Gastroesophageal sphincter (tissue), 4 donors: ENCODE results near the gene PCDHGB3. TPM values are rescaled to one million over a fixed set of nuclear protein-coding genes. Genes with fewer than 3 reads are reported as not detected.
"Not testable (repeated sequence)": the region's sequence is repeated elsewhere in the genome, so short reads cannot be mapped to it uniquely, and the experiment has no call there.

Experiments
- ATAC-seq: fragments of 150-250 bp; one replicate; pipeline ENCODE4 v1.9.1; 2016; ENCODE audit warnings: mild to moderate bottlenecking, moderate library complexity
- H3K27ac ChIP-seq, 4 donors: fragments of 200-600 bp; sonication (generic) in 3 of 4; 1 replicate in 3 of 4; 2 replicates in 1 of 4; pipeline ENCODE4 v1.5.1; 2016 to 2019
- H3K27me3 ChIP-seq: fragments of 200-600 bp; sonication (generic); one replicate; pipeline ENCODE4 v1.5.1; 2019
- H3K36me3 ChIP-seq, 2 donors: fragments of 200-600 bp; sonication (generic); one replicate each; pipeline ENCODE4 v1.5.1; 2019; ENCODE audit warnings: control low read depth in 1 of 2
- H3K4me1 ChIP-seq, 3 donors: fragments of 200-600 bp; sonication (generic); 1 replicate in 2 of 3; 2 replicates in 1 of 3; pipeline ENCODE4 v1.5.1; 2016 to 2019; ENCODE audit warnings: control low read depth in 2 of 3
- H3K4me3 ChIP-seq, 2 donors: fragments of 200-600 bp; sonication (generic); one replicate each; pipeline ENCODE4 v1.5.1; 2019; ENCODE audit warnings: mild to moderate bottlenecking in 1 of 2, moderate library complexity in 1 of 2
- H3K9me3 ChIP-seq, 3 donors: fragments of 200-600 bp; sonication (generic); one replicate each; pipeline ENCODE4 v1.5.1; 2017 to 2019; ENCODE audit warnings: control low read depth in 2 of 3
- CTCF ChIP-seq, 4 experiments: fragments of 200-600 bp in 2 of 4; fragments of 450-650 bp in 2 of 4; sonication (generic) in 1 of 4; IDR thresholded peaks; one replicate each; pipeline ENCODE4 v1.5.1; 2017 to 2019; ENCODE audit warnings: antibody characterized with exemption in 4 of 4, mild to moderate bottlenecking in 2 of 4, moderate library complexity in 2 of 4
- EP300 ChIP-seq: sonication (generic); formaldehyde crosslinking; IDR thresholded peaks from one replicate; pipeline ENCODE4 v1.6.1; 2017; ENCODE audit warnings: antibody characterized with exemption, mild to moderate bottlenecking
- POLR2A ChIP-seq, 2 donors: fragments of 450-650 bp; IDR thresholded peaks; one replicate each; pipeline ENCODE4 v1.6.1; 2017; ENCODE audit warnings: antibody characterized with exemption in 2 of 2, mild to moderate bottlenecking in 2 of 2, moderate library complexity in 1 of 2
- POLR2AphosphoS5 ChIP-seq: sonication (generic); formaldehyde crosslinking; IDR thresholded peaks from one replicate; pipeline ENCODE4 v1.6.1; 2017; ENCODE audit warnings: antibody characterized with exemption
- WGBS, 2 donors: methylation state at CpG; one replicate each; pipeline ENCODE4 v1.1.5; 2018; ENCODE audit warnings: low coverage in 1 of 2; 5-methylcytosine and 5-hydroxymethylcytosine counted together
- total RNA-seq, 4 donors: library from RNA; depleted of rRNA; stranded (reverse); fragments of >200 nt; gene quantifications; one replicate each; pipeline ENCODE4 v1.1.0, GENCODE V29; 2016

The PCDHGB3 gene
- total RNA-seq, 4 donors from 2014 or later: 1.5 to 10.0 (median 4.7) TPM

GRCh38 chr5:141371572-141372475, 1.8 kb downstream of the PCDHGB3 start:
- no peak for ATAC-seq
- 27 to 34% methylated on average over 12 to 20 of the region's 69 CpGs for WGBS, 2 donors
- peaks cover 3 to 100% (median 6%) of the 10 kb centered on the region in 3 donors for H3K9me3 ChIP-seq
- no peak overlapping the region for H3K4me3 ChIP-seq
- peaks cover 10% of the 10 kb centered on the region for H3K27me3 ChIP-seq
- H3K27ac ChIP-seq: no peak overlapping the region
- no peaks in the 10 kb centered on the region for H3K36me3 ChIP-seq
- TF ChIP-seq POLR2A (IDR thresholded peaks at IDR 0.05) (no peak), CTCF (IDR thresholded peaks at IDR 0.05) (no peak), POLR2AphosphoS5 (no peak), EP300 (no peak)
- no peaks in the 10 kb centered on the region for H3K4me1 ChIP-seq

GRCh38 chr5:141373673-141374317, 3.8 kb downstream of the PCDHGB3 start, which contains the start of gene PCDHGA6:
Gene PCDHGA6, plus strand, starts transcription at chr5:141373891. Its CDS starts 193 bp downstream, at chr5:141374084.
- TF ChIP-seq POLR2AphosphoS5 (no peak), CTCF (IDR thresholded peaks at IDR 0.05) (peak in 3 of 4 experiments; percentile 15 to 40 (median 33)), EP300 (no peak), POLR2A (IDR thresholded peaks at IDR 0.05) (no peak)
- Histone ChIP-seq H3K27ac (peak within 1 kb of the TSS in 1 of 4 donors; percentile 12), H3K4me3 (peak within 1 kb of the TSS in 1 of 2 donors; percentile 32), H3K36me3 (peaks cover 0 to 3% of the 10 kb centered on the region in 2 donors), H3K9me3 (peaks cover 3 to 100% (median 6%) of the 10 kb centered on the region in 3 donors), H3K27me3 (peaks cover 10% of the 10 kb centered on the region), H3K4me1 (no peaks in the 10 kb centered on the region)
- 6 to 8% methylated on average over 9 to 15 of the region's 27 CpGs for WGBS, 2 donors
- ATAC-seq: no peak

GRCh38 chr5:141374627-141375026, 4.6 kb downstream of the PCDHGB3 start:
- no peak overlapping the region for H3K27ac ChIP-seq
- H3K36me3 ChIP-seq: peaks cover 0 to 3% of the 10 kb centered on the region in 2 donors
- peaks cover 10% of the 10 kb centered on the region for H3K27me3 ChIP-seq
- WGBS, 2 donors: 53 to 58% methylated on average over 3 to 6 of the region's 14 CpGs
- ATAC-seq: no peak
- H3K9me3 ChIP-seq: peaks cover 3 to 100% (median 6%) of the 10 kb centered on the region in 3 donors
- no peaks in the 10 kb centered on the region for H3K4me1 ChIP-seq
- no peak overlapping the region for H3K4me3 ChIP-seq
- TF ChIP-seq CTCF (IDR thresholded peaks at IDR 0.05): no peak
- no peak for TF ChIP-seq POLR2A (IDR thresholded peaks at IDR 0.05)
- TF ChIP-seq EP300: no peak
- no peak for TF ChIP-seq POLR2AphosphoS5

GRCh38 chr5:141375444-141376155, 5.6 kb downstream of the PCDHGB3 start:
- H3K36me3 ChIP-seq, H3K27ac ChIP-seq, H3K27me3 ChIP-seq, H3K4me3 ChIP-seq, H3K4me1 ChIP-seq, ATAC-seq: not testable (repeated sequence)
- peaks cover 3 to 98% (median 6%) of the 10 kb centered on the region in 3 donors for H3K9me3 ChIP-seq
- 35% methylated on average over 14 of the region's 48 CpGs; no CpG with 5 or more reads in 1 of the 2 donors for WGBS, 2 donors
